Thyroid gland (tissue), 4 donors: ENCODE measurements around the gene TBC1D8.

Experiments used
- CTCF ChIP-seq, 6 experiments: fragments of 200-600 bp in 3 of 6; fragments of 450-650 bp in 3 of 6; sonication (generic) in 3 of 6; IDR thresholded peaks; one replicate each; pipeline ENCODE4 v1.5.1; 2016 to 2019; ENCODE audit warnings: antibody characterized with exemption in 6 of 6, mild to moderate bottlenecking in 2 of 6, inconsistent platforms in 1 of 6, moderate library complexity in 1 of 6
- POLR2A ChIP-seq, 2 donors: fragments of 450-650 bp; IDR thresholded peaks; one replicate each; pipeline ENCODE4 v1.6.1; 2017; ENCODE audit warnings: antibody characterized with exemption in 2 of 2, mild to moderate bottlenecking in 2 of 2, moderate library complexity in 1 of 2

GRCh38 chr2:100991404-100991773 lies 159.8 kb downstream of the TBC1D8 start:
- TF ChIP-seq CTCF (IDR thresholded peaks at IDR 0.05) (no peak), POLR2A (IDR thresholded peaks at IDR 0.05) (no peak)
